ENCODE results near the gene ZBTB7C. TPM values are rescaled to one million over a fixed set of nuclear protein-coding genes. Genes with fewer than 3 reads are reported as not detected.

ZBTB7C gene
- total RNA-seq, 1 experiment from 2014 or later: 0.32 TPM

DNA sequence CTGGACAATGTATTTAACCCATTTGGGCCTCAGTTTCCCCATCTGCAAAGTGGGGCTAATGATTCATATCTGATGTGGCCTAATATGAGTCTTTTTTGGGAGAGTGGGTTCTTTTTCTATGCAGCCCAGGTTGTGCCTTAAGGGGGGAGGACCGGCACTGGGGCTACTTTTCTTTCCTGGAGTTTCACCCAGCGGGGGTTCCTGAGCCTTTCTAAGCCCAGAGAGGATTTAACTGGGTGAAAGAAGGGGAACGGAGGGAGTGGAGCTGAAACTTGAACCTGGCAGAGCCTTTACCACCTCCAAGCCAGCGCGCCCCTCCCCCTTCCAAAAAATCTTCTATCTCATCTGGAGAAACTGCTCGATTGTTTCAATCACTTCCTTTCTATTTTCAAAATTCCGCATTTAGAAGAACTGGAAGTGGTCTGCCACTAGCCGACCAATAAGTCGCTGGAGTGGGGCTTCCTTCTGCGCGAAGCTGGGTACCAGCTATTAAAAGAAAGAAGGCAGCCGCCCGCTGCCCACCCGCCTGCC, 273.7 kb downstream of the ZBTB7C start:
- CTCF ChIA-PET: no interaction called here
- Histone ChIP-seq H3K27me3 (replicated peaks; ENCODE audit: insufficient read depth, low read depth, low read length, poor library complexity) (peaks cover 62% of the 10 kb centered on the region), H3K4me3 (ENCODE audit: low read depth, low read length, poor library complexity, severe bottlenecking) (no peak overlapping the region)

DNA sequence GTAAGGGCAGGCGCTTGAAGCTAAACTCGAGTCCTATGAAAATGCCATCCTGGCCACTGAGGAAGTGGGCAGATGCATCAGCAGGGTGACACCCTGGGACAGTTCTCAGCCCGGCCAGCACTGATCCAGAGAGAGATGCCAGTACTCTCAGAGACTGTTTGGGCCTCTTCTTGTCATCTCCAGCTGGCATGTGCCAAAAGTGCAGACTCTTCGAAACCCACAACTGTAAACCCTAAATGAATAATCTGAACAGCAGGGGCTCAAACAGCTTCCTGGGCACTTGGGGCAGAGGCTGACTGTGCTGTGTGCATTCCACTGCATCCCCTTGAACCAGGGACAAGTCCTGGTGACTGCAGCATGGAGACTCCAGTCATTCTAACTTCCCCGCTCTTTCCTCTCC, 274.6 kb downstream of the ZBTB7C start:
- Histone ChIP-seq H3K27ac (ENCODE audit: low read depth, low read length, poor library complexity, severe bottlenecking) (no peak overlapping the region), H3K27me3 (replicated peaks; ENCODE audit: insufficient read depth, low read depth, low read length, poor library complexity) (peaks cover 62% of the 10 kb centered on the region), H3K9me3 (ENCODE audit: low read depth, low read length, poor library complexity, severe bottlenecking) (no peaks in the 10 kb centered on the region), H3K36me3 (ENCODE audit: insufficient read depth, low read length, poor library complexity, severe bottlenecking) (no peaks in the 10 kb centered on the region), H3K4me3 (ENCODE audit: low read depth, low read length, poor library complexity, severe bottlenecking) (no peak overlapping the region), H3K4me1 (ENCODE audit: insufficient read depth, low read length, poor library complexity, severe bottlenecking) (peaks cover 10% of the 10 kb centered on the region)
- TF ChIP-seq EZH2 (IDR thresholded peaks at IDR 0.05; ENCODE audit: borderline replicate concordance, low read depth, low read length, poor library complexity, severe bottlenecking): no peak
- TF ChIP-seq, protein P1, sequence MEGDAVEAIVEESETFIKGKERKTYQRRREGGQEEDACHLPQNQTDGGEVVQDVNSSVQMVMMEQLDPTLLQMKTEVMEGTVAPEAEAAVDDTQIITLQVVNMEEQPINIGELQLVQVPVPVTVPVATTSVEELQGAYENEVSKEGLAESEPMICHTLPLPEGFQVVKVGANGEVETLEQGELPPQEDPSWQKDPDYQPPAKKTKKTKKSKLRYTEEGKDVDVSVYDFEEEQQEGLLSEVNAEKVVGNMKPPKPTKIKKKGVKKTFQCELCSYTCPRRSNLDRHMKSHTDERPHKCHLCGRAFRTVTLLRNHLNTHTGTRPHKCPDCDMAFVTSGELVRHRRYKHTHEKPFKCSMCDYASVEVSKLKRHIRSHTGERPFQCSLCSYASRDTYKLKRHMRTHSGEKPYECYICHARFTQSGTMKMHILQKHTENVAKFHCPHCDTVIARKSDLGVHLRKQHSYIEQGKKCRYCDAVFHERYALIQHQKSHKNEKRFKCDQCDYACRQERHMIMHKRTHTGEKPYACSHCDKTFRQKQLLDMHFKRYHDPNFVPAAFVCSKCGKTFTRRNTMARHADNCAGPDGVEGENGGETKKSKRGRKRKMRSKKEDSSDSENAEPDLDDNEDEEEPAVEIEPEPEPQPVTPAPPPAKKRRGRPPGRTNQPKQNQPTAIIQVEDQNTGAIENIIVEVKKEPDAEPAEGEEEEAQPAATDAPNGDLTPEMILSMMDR (conservative IDR thresholded peaks at IDR 0.05; ENCODE audit: low read depth, low read length): no peak
- ChIA-PET CTCF (no interaction called here), POLR2A (ENCODE audit: low non-redundant PET) (no interaction called here)
- intact Hi-C loops (cut with micrococcal nuclease; ENCODE audit: unreplicated experiment): no loop called here
- BruUV-seq (replicated peaks): no TSS peak
- no peak for DNase-seq (ENCODE audit: low spot score)

More for the DNA sequence above, 273.7 kb downstream of the ZBTB7C start:
- H3K4me1 ChIP-seq (ENCODE audit: insufficient read depth, low read length, poor library complexity, severe bottlenecking): peaks cover 10% of the 10 kb centered on the region
- no peaks in the 10 kb centered on the region for H3K9me3 ChIP-seq (ENCODE audit: low read depth, low read length, poor library complexity, severe bottlenecking)
- DNase-seq (ENCODE audit: low spot score): no peak
- POLR2A ChIA-PET (ENCODE audit: low non-redundant PET): no interaction called here
- no peaks in the 10 kb centered on the region for H3K36me3 ChIP-seq (ENCODE audit: insufficient read depth, low read length, poor library complexity, severe bottlenecking)
- BruUV-seq (replicated peaks): no TSS peak
- H3K27ac ChIP-seq (ENCODE audit: low read depth, low read length, poor library complexity, severe bottlenecking): no peak overlapping the region
- intact Hi-C loops (cut with micrococcal nuclease; ENCODE audit: unreplicated experiment): no loop called here
- TF ChIP-seq, protein P1 (conservative IDR thresholded peaks at IDR 0.05; ENCODE audit: low read depth, low read length): no peak
- no peak for TF ChIP-seq EZH2 (IDR thresholded peaks at IDR 0.05; ENCODE audit: borderline replicate concordance, low read depth, low read length, poor library complexity, severe bottlenecking)

DNA sequence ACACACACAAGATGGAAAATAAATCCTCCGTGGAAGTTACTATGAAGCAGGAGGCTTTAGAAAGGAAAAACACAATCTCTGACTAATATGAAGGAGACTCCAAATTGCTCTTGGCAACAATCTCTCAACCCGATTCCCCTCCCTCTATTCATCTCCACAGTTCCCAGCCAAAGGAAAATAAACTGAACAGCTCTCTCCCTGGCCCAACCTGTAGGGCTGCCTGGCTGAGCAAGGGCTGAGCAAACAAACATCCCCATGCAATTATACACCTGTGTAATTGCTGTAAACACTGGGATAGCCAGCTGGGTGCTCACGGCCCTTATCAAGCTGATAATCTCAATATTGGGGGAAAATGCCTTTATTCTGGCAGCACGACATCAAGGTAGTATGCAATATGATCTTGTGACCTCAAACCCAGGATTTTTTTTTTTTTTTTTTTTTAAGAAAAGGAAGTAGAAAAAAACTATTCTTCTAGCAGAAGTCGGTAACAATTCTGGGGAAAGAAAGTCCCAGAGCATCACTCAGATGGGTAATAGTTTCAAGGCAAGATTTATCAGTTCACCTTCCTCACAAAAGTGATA, 275.4 kb downstream of the ZBTB7C start:
- POLR2A ChIA-PET (ENCODE audit: low non-redundant PET): no interaction called here
- H3K27me3 ChIP-seq (replicated peaks; ENCODE audit: insufficient read depth, low read depth, low read length, poor library complexity): peaks cover 61% of the 10 kb centered on the region
- peaks cover 10% of the 10 kb centered on the region for H3K4me1 ChIP-seq (ENCODE audit: insufficient read depth, low read length, poor library complexity, severe bottlenecking)
- CTCF ChIA-PET: no interaction called here
- no TSS peak for BruUV-seq (replicated peaks)
- DNase-seq (ENCODE audit: low spot score): no peak
- intact Hi-C loops (cut with micrococcal nuclease; ENCODE audit: unreplicated experiment): no loop called here
- H3K4me3 ChIP-seq (ENCODE audit: low read depth, low read length, poor library complexity, severe bottlenecking): no peak overlapping the region
- no peak overlapping the region for H3K27ac ChIP-seq (ENCODE audit: low read depth, low read length, poor library complexity, severe bottlenecking)
- no peak for TF ChIP-seq EZH2 (IDR thresholded peaks at IDR 0.05; ENCODE audit: borderline replicate concordance, low read depth, low read length, poor library complexity, severe bottlenecking)
- TF ChIP-seq, protein P1 (conservative IDR thresholded peaks at IDR 0.05; ENCODE audit: low read depth, low read length): no peak
- H3K36me3 ChIP-seq (ENCODE audit: insufficient read depth, low read length, poor library complexity, severe bottlenecking): no peaks in the 10 kb centered on the region
- H3K9me3 ChIP-seq (ENCODE audit: low read depth, low read length, poor library complexity, severe bottlenecking): no peaks in the 10 kb centered on the region
